K562 (cell line): ENCODE measurements around the gene CYP24A1. TPM values are rescaled to one million over a fixed set of nuclear protein-coding genes. Genes with fewer than 3 reads are reported as not detected.

Experiments used
- CCAR2 ChIP-seq: fragments of 200-400 bp; formaldehyde crosslinking; IDR thresholded peaks from 2 replicates; pipeline ENCODE4 v1.6.1; 2017; ENCODE audit warnings: mild to moderate bottlenecking, low read depth, low read length
- CHD4 ChIP-seq: fragments of 200-600 bp; sonication (generic); IDR thresholded peaks from 3 replicates; pipeline ENCODE4 v1.6.1; 2012; ENCODE audit warnings: low read depth, mild to moderate bottlenecking, mixed read lengths, low read length, inconsistent platforms; ENCODE audit not compliant: insufficient read depth, insufficient replicate concordance, poor library complexity, severe bottlenecking
- DEAF1 ChIP-seq: fragments of 450-650 bp; formaldehyde crosslinking; IDR thresholded peaks from 2 replicates; pipeline ENCODE4 v1.4.0; 2020; ENCODE audit warnings: mild to moderate bottlenecking, moderate library complexity
- ELF1 ChIP-seq: fragments of 200-800 bp; sonication (Bioruptor generic); IDR thresholded peaks from 2 replicates; pipeline ENCODE4 v1.6.1; 2016; ENCODE audit warnings: missing genetic modification characterization, missing compliant biosample characterization
- KAT7 ChIP-seq: sonication (generic); formaldehyde crosslinking; IDR thresholded peaks from 2 replicates; pipeline ENCODE4 v1.8.0; 2022; ENCODE audit warnings: missing genetic modification reagents, mild to moderate bottlenecking, borderline replicate concordance
- KLF13 ChIP-seq: fragments of 450-650 bp; IDR thresholded peaks from 2 replicates; pipeline ENCODE4 v1.6.1; 2016; ENCODE audit warnings: missing genetic modification characterization, low read depth, mild to moderate bottlenecking, missing compliant biosample characterization, moderate library complexity, borderline replicate concordance
- MED1 ChIP-seq: sonication (generic); formaldehyde crosslinking; IDR thresholded peaks from 2 replicates; pipeline ENCODE4 v1.8.1; 2023; ENCODE audit warnings: missing genetic modification reagents, borderline replicate concordance
- NCOA1 ChIP-seq: fragments of 450-650 bp; IDR thresholded peaks from 2 replicates; pipeline ENCODE4 v1.6.1; 2016; ENCODE audit warnings: low read depth
- POLR2H ChIP-seq: IDR thresholded peaks from 2 replicates; pipeline ENCODE4 v1.6.1; 2016; ENCODE audit warnings: missing genetic modification characterization, low read depth, mild to moderate bottlenecking, control low read depth, missing compliant biosample characterization, moderate library complexity
- RBM25 ChIP-seq: fragments of 200-400 bp; formaldehyde crosslinking; IDR thresholded peaks from 2 replicates; pipeline ENCODE4 v1.6.1; 2018; ENCODE audit warnings: low read length, low read depth, moderate library complexity; ENCODE audit not compliant: severe bottlenecking
- RERE ChIP-seq: sonication (generic); formaldehyde crosslinking; IDR thresholded peaks from 2 replicates; pipeline ENCODE4 v1.8.0; 2023; ENCODE audit warnings: missing genetic modification reagents, mild to moderate bottlenecking, borderline replicate concordance
- SMAD3 ChIP-seq: fragments of 450-650 bp; formaldehyde crosslinking; conservative IDR thresholded peaks from 2 replicates; pipeline ENCODE4 v1.4.0; 2020; ENCODE audit warnings: mild to moderate bottlenecking
- SPI1 ChIP-seq: IDR thresholded peaks from 2 replicates; pipeline ENCODE4 v1.6.1; 2011; ENCODE audit warnings: low read depth, low read length, control low read depth, borderline replicate concordance
- TCF7 ChIP-seq: sonication (generic); IDR thresholded peaks from 2 replicates; pipeline ENCODE4 v1.6.1; 2016; ENCODE audit warnings: antibody characterized with exemption, borderline replicate concordance
- ZBTB7A ChIP-seq: IDR thresholded peaks from 2 replicates; pipeline ENCODE4 v1.6.1; 2011; ENCODE audit warnings: low read depth, mild to moderate bottlenecking, low read length, moderate library complexity, borderline replicate concordance; ENCODE audit not compliant: control insufficient read depth
- ZNF253 ChIP-seq: fragments of 250-450 bp; sonication (Bioruptor Pico); conservative IDR thresholded peaks from 2 replicates; pipeline ENCODE4 v1.6.1; 2021; ENCODE audit warnings: mild to moderate bottlenecking
- ZNF263 ChIP-seq: sonication (generic); formaldehyde crosslinking; IDR thresholded peaks from 2 replicates; pipeline ENCODE4 v1.8.0; 2022; ENCODE audit warnings: mild to moderate bottlenecking, missing genetic modification reagents, borderline replicate concordance
- ZNF311 ChIP-seq: fragments of 250-450 bp; sonication (Bioruptor Pico); IDR thresholded peaks from 2 replicates; pipeline ENCODE4 v1.4.0; 2020; ENCODE audit warnings: mild to moderate bottlenecking, moderate library complexity
- ZNF347 ChIP-seq: fragments of 450-650 bp; formaldehyde crosslinking; IDR thresholded peaks from 2 replicates; pipeline ENCODE4 v1.4.0; 2020; ENCODE audit warnings: low read depth, mild to moderate bottlenecking, moderate library complexity
- ZNF668 ChIP-seq: fragments of 250-450 bp; sonication (Bioruptor Pico); IDR thresholded peaks from 2 replicates; pipeline ENCODE4 v1.8.0; 2022; ENCODE audit warnings: mild to moderate bottlenecking, inconsistent platforms
- polyA plus RNA-seq, 8 experiments: library from polyadenylated mRNA; depleted of rRNA in 4 of 8; stranded (reverse) in 5 of 8; unstranded in 3 of 8; fragments of >200 nt; fragmentation: Nextera tagmentation in 2 of 8; fragmentation: Illumina TruSeq in 1 of 8; extraction: Ambion mirVana in 2 of 8; extraction: Trizol in 1 of 8; gene quantifications; 2 replicates each; pipeline versions ENCODE4 v1.2.1 to v1.2.3, GENCODE V29; 2011 to 2014; ENCODE audit warnings: inconsistent platforms in 1 of 8, missing spikeins in 1 of 8
- total RNA-seq, 7 experiments: library from RNA; depleted of rRNA in 6 of 7; stranded (reverse); fragments of >200 nt in 6 of 7; fragmentation: Illumina TruSeq in 2 of 7; extraction: Trizol in 2 of 7; gene quantifications; 2 replicates each; pipeline versions ENCODE4 v1.2.1 to v1.2.3, GENCODE V29; 2011 to 2021; ENCODE audit warnings: low replicate concordance in 1 of 7
- TF ChIP-seq, protein P1 (sequence below): fragments of 250-450 bp; sonication (Bioruptor Pico); IDR thresholded peaks from 2 replicates; pipeline ENCODE4 v1.5.0; 2020; ENCODE audit warnings: mild to moderate bottlenecking

The CYP24A1 gene
- total and polyA plus RNA-seq, 9 of the 15 experiments (the other 6 are each of a cell fraction or from before 2014, with no cell fraction given): 0.04 TPM; not detected in 8

- TF ChIP-seq RERE (CRISPR knock-in tag) (no peak), ELF1 (tag) (no peak), SPI1 (no peak), SMAD3 (no peak), DEAF1 (CRISPR knock-in tag) (peak; percentile 66; the same call in 1 of the 2 replicates), ZNF253 (CRISPR knock-in tag) (no peak), CCAR2 (no peak), CHD4 (no peak), RBM25 (no peak), MED1 (CRISPR knock-in tag) (no peak), TCF7 (no peak), KLF13 (tag) (no peak), ZNF668 (CRISPR knock-in tag) (no peak), NCOA1 (no peak), POLR2H (no peak), ZBTB7A (no peak), ZNF347 (CRISPR knock-in tag) (no peak), ZNF311 (CRISPR knock-in tag) (no peak), KAT7 (CRISPR knock-in tag) (no peak), ZNF263 (CRISPR knock-in tag) (no peak)
- TF ChIP-seq, protein P1, sequence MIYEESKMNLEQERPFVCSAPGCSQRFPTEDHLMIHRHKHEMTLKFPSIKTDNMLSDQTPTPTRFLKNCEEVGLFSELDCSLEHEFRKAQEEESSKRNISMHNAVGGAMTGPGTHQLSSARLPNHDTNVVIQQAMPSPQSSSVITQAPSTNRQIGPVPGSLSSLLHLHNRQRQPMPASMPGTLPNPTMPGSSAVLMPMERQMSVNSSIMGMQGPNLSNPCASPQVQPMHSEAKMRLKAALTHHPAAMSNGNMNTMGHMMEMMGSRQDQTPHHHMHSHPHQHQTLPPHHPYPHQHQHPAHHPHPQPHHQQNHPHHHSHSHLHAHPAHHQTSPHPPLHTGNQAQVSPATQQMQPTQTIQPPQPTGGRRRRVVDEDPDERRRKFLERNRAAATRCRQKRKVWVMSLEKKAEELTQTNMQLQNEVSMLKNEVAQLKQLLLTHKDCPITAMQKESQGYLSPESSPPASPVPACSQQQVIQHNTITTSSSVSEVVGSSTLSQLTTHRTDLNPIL (CRISPR knock-in tag): no peak
Measured at GRCh38 chr20:54199721-54200176, 26.0 kb upstream of the CYP24A1 start (continued).
